DMS79 treated with DMSO at 0.1 percent for 48 hours (cell line): Measurements from ENCODE around the gene PSKH1.

Source experiments
- DNase-seq: peaks from one replicate; lab custom pipeline; 2025; lab: John Stamatoyannopoulos, UW

The PSKH1 gene

DNA sequence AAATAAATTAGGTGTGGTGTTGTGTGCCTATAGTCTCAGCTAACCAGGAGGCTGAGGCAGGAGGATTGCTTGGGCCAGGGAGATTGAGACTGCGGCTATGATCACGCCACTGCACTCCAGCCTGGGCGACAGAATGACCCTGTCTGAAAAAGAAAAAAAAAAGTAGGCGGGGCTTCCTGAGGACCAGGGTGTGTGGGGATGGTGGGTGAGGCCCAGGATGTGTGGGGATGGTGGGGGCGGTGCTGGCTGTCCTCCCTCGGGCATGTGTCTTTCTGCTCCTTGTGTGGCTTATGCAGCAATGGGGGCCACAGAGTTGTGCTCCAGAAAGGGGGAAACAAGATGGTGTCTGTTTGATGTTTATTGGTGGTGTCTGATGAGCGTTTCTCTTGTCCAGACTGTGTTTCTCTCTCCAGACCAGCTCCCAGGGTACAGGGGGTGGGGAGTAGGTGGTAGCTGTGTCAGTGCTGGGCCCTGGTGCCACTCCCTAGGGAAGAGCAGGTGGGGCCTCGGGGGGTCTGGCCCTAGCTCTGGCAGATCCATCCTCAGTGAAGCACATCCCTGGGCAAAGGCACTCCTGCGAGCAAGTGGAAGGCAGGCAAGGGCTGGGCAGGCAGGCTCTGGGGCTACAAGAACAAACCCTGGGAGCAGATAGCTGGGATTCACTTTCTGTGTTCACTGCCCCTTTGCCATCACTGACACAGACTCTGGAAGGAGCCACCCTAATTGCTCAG is 48.6 kb downstream of the PSKH1 start:
- DNase-seq, result no peak

DNA sequence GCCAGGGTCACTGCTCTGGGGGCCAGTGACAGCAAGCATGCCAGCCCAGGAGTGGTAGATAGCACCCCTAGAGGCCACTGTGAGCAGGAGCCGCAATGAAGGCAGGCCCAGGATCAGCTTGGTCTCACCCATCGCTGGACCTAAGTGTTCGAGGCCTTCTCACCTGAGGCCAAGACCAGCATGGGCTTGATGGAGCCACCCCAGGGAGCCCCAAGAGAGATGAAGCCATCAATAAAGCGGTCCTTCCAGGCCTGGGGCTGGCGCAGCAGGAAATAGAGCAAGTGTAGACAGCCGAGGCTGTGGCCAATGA is 49.1 kb downstream of the PSKH1 start:
- DNase-seq, result no peak

DNA sequence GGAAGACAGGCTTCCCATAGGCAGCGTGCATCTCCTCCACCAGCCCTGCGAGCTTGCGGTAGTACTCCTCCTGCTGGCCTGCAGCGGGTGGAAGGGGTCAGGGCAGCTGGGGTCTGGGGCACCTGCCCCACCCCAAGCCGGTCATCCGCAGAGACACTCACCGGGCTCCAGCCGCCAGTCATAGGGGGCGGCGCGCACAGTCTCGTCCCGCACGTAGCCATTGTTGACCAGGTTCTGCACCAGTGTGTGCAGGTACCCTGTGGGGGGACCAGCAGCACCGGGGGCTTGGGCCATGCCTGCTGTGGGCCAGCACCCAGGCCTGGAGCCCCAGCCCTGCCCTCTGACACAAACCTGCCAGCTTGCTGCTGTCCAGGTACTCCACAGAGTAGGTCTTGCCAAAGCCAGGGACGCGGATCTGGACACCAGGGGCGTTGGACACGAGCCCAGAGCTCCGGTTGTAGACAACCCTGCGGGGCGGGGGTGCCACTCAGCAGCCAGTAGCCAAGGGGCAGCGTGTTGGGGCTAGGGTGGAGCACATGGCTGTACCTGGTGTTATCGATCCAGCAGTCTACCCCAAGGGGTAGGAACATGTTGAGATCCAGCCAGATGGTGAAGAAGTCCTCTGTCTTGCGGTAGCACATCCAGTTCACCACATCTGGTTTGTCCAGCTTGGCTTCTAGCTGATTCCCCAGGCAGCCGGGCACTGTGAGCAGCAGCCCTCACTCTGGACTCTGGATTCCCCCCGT is 49.6 kb downstream of the PSKH1 start:
- no peak for DNase-seq

DNA sequence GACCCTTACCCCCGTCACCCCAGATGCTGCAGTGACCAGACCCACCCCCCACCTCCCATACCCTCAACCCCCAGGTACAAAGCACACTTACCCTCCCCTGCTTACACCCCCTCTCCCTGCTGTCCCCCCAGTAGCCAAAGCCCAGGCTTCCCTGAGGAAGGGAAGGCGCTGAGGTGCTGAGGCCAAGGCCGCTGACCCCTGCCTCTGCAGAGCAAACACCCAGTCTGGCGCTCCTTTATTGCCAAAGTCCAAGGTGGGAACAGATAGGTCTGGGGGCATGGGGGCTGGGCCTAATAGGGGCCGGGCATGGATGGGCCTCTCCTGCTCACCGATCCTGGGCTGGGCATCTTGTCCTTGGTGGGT is 50.2 kb downstream of the PSKH1 start:
- no peak for DNase-seq

DNA sequence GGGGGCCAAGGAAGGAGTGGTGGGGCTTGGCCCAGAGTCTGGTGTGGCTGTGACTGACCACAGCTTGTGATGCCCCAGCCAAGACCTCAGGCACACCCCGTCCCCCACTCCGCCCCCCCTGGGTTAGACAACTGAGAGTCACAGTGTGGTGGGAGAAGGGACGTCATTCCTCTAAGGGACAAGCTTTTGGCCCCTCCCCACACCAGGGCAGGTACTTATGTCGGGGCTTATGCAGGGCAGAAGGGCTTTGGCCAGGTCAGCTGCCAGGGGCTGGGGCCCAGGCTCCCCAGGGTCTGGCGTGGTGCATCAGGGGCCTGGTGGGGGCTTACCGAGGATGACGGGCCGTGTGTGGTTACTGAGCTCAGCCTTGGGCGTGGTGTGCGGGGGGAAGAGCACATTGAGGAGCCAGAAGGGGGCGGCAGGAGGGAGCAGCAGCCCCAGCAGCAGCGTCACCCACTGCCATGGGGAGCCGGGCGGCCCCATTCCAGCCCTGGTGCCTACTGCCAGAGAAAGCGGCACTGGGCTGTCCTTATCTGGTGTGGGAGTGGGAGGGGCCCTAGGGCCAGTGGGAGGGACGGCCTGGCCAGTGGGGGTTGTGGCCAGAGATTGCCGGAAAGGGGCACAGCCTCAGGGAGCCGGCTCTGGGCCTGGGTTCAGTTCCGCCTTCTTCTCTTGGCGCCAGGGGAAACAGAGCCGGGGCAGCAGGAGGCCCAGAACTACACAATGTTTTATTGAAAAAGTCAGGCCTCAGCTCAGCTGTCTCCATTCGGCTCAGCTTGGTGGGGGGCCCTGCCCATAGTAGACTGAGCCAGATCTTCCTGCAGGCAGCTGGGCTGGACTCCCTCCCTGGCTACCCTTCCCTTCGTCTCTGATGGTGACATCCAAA is 50.8 kb downstream of the PSKH1 start, which contains the start of gene LCAT:
Gene LCAT, minus strand, starts transcription at position 502 of the 886 bp plus-strand sequence. Its CDS starts 19 bp downstream, at position 483.
- DNase-seq, result no peak

DNA sequence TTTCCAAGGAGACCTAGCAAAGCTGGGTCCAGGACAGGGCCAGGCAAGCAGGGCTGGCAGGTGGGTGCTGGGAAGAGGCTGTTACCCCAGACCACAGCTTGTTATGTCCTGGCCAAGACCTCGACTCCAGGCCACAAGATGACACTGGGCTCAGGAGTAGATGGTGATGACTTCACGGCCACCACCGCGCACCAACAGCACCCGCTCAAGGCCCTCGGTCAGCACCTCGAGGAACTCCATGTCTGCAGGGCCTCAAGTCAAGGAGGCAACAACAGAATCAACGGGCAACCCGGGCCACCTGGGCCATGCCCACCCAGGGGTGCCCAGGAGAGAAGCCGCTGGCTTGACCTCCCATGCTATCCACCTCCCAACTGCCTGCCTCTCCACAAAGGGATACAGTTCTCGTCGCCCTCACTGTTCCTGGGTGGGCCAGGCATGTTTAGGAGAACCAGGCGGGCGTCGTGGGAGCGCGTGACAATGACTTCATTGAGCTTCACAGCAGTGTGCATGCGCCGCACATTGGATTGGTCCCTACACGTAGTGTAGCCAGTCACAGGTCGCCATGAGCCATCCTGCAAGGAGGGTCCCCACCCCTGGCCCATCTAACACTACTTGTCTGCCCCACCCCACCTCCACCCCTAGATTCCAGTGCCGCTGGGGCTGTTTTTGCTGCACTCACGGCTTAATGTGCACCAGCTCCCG is 51.8 kb downstream of the PSKH1 start:
- no peak for DNase-seq

DNA sequence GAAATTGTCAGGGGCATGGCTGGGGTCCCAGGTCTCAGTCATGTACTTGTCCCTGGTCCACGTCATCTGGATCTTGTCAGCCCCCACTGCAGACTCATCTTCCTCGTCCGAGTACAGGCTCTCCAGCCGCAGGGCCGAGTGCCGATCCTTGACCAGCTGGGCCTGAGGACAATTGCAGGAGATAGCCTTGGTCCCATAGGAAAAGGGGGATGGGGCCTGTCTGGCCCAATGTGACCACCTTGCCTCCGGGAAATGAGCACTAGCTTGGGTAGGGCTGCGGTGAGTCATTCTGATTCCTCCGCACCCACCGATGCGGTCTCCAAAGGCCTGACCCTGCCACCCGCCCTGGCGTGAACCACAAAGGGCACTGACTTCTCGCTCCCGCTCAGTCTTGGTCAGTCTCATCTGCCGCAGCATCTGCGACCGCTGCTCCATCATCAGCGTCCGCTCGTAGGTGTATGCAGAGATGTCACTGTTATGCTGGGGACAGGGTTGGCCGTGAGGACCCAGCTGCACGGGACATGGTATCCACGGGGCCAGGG is 52.4 kb downstream of the PSKH1 start:
- no peak for DNase-seq

DNA sequence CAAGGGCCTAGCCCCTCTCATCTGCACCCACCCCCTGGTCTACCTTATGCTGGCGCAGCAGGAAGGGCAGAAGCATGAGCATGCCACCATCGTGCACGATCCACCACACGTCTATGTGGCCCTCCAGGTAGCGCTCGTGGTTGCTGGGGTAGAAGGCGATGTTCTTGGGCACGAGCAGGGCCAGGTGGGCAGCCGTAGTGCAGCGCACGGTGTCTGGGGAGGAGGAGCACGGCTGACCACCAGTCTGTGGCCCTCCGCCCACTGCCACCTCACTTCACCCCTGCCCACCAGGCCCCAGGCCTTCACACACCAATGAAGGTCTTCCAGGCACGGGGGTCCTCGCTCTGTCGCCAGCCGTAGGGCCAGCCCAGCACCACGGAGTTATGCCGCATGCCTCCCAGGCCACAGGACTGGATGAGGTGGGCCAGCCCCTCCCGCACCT is 53.1 kb downstream of the PSKH1 start:
- DNase-seq, result no peak

DNA sequence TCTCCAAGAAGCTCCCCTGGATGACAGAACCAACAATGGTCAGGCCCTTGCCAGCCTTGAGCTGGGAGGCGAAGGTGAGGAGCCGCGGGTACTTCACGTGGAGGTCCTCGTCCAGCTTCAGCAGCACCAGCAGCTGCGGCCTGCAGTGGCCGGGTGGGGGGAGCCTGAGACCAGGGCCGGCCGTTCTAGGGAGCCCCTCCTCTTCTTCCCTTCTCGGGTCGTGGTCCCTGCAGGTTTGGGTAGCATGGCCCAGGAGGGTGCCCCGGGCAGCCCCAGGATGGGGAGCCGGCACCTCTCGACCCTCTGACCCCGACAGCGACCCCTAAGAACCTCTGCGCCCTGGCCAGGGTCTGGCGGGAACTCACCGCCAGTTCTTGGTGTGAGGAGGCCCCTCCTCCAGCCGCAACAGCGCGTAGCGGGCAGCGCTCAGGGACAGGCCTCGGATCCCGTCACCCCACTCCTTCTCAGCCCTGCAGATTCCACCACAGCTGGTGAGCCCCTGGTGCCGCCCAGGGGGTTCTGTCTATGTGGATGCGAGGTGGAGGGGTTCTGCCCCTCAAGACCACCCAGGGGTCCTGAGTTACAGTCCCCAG is 54.0 kb downstream of the PSKH1 start:
- DNase-seq, result no peak

DNA sequence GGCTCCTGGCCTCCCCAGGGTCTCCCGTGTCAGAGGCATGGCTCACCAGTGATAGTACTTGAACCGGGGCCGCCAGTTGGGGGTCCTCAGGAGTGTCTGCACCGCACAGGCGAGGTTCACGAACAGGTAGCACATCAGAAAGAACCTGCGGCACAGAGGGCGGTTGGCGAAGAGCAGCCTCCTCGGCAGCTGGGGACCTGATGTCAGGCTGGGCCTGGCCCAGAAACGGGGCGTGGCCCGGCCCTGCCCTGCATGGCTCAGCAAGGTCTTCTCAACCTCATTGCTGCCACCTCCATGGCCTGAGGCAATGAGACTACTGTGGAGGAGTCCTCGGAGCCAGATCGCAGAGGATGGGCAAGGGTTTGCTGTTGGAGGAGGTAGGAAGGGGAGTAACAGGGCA is 55.0 kb downstream of the PSKH1 start:
- DNase-seq, result no peak

DNA sequence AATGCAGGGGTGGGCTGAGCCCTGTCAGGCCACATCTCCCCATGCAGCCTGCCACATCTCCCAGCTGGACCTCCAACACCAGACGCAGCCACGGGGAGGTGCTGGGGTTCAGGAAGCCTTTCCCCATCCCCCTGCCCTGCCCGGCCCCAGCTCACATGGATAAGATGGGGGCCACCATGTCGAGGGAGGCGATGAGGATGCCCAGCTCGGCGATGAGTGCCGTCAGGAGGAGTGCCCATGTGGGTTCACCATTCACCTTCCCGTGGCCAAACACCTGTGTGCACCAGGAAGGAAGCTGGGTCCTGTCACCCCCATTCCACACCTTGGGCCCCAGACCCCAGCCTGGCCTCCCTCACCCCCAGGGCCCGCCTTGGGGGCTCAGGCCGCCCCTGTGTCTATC is 56.6 kb downstream of the PSKH1 start:
- DNase-seq, result no peak

DNA sequence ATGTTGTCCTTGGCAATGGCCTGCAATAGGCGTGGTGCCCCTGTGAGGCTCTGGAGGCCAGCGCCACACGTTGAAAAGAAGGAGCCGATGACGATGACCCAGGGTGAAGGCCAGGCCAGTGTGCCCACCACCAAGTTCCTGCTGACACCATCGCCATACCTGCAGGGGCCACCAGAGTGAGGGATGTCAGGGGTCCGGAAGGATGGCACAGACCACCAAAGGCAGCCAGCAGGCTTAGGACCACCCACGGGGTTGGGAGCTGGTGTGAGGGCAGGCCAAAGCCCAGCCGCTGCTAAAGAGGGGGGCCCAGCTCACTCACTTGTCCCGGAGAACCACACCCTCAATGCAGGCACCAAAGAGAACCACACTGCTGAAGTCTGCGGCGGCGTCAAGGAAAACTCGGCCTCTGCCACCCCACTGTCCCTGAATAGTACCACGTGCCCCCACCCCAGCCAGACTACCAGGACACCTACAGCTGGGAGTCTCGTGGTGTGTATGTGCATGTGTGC is 57.3 kb downstream of the PSKH1 start:
- no peak for DNase-seq

DNA sequence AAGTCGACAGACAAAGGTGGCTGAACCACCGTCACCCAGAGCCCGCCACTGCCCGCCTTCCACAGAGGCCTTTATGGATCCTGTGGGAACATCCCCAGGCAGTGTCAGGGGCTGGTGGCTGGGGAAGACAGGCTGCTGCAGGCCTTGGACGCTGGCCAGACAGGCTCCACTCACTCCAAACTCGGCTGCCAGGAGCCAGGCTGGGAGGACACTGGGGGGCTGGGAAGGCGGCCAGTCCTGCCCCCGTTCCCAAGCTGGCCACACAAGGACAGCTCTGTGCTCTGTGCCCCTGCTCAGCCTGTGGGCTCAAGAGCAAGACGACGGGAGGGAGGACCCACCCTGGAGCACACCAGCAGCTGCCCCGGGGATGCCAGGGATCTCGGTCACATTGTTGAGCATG is 58.4 kb downstream of the PSKH1 start:
- peak; percentile 26 for DNase-seq

DNA sequence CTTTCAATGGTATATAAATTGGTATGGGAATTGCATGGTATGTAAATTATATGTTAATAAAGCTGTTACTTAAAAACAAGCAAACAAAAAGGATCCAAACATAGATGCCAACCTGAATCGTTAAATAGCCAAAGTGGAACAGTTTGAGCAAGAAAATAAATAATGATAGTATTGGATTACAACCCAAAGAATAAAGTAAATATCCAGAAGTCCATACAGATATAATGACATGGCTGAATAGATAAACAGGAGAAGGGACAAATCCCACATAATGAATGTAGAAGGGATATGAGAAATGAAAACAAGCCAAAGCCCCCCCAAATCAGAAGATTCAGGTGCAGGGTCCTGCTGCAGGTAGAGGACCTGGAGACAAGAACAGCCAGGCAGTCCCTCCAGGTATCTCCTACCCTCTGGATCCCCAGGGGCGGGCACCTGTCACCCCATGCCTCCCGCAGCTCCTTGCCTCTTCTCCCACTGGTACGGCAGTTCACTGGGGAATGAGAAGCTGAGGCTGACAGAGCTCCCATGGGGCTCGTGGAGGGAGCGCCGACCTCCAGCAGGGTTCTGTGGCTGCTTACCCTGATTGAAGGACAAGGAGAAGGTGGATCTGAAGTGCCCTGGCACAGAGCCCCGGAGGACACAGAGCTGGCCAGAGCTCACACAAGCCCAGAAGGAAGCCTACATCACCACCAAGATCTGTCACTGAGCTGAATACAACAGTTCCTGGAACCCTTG is 60.8 kb downstream of the PSKH1 start:
- DNase-seq, result no peak

DNA sequence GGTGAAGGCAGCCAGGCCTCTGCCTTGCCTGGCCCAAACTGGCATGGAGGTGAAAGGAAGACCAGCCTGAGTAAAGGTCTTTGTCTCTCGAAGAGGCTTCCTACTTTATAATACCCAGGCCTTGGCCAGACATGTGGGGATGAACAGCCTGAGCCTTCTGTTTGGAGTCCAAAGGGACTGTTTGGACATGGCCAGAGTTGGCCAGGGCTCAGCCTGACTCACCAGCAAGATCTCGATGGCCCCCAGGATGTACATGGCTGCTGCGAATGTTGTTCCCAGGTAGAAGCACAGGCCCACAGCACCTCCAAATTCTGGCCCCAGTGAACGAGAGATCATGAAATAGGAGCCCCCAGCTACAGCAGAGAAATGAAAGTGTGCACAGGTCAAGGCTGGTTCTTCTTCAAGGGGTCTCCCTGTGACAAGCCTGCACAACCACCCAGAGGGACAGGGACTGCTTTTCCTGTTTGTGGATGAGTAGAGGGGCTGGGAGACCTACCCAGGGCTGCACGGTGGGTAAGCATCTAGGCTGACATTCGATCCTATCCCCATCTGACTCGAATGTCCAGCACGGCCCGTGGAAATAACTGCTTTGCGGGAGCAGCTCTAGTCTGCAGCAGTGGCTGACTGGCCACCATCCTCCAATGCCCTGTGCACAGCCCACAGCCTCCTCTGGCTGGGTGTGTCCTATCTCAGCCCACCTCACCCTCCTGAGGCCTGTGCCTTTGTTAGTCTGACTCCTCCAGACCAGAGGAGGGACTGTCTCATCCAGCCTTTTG is 61.6 kb downstream of the PSKH1 start:
- DNase-seq, result no peak

DNA sequence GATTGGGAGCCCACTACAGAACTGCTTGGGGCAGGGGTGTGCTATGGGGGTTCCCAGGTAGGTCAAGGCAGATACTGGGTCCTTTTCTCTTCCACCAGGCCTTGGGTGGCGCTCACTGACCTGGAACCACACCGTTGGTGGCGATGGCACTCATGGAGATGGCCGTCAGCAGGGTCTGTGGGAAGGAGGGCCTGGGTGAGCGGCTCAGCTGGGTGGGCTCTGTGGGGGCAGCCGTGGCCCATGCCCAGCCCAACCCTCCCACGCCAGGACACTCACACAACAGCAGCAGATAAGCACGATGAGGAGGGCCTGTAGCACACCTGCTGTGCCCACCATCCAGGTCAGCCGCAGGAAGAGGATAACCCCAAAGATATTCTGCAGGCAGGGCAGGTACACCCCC is 64.6 kb downstream of the PSKH1 start:
- no peak for DNase-seq

DNA sequence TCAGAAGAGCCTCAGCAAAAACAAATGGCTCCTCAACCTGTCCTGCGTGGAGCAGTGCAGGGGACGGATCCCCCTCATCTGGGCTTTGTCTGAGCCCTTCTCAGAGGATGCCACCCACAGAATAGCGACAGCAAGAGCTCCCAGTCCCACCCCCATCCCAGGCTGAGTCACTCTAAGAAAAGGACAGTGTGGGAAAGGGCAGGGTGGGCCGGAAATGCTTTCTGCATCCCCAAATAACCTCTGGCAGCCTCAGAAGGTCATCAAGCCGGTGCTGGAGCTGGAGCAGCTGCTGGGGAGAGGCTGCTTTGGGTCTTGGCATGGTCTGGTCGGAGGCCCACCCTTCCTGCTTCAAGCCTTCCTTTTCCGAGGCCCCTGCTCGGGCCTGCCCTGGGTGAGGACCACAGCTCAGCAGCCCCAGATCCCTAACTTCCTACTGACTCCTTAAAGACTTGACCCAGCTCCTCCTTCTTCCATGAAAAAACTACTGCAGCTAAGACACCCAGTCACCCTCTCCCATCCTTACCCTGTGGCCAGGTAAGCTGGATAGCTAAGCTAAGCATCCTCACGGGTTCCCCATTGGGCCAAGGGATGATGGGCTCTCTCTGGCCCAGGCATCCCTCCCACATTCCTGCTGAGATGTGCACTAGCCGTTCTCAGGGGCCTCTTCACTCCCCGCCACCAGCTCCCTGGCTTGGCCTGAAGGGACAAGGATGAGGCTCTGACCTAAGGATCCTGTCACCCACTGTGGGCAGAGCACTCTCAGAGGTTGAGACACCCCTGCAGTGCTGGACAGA is 66.7 kb downstream of the PSKH1 start:
- DNase-seq, result no peak

DNA sequence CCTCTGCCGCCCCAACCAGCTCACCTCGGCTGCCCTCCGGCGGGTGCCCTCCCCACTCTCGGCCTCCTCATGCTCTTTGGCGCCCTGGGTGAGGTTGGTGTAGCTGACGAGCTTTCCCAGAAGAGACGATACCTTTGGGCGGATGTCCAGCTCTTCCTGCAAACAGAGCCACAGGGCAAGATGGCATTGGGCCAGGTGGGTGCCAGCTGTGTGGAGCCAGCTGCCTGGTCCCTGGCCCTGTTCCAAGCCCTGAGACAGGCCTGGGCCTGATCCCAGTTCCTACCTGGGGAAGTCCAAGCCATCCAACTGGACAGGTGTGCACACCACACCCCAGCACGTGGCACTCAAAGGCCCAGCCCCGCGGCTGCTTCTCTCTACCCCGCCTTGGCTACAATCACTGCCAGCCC is 68.5 kb downstream of the PSKH1 start:
- DNase-seq, result peak; percentile 88

DNA sequence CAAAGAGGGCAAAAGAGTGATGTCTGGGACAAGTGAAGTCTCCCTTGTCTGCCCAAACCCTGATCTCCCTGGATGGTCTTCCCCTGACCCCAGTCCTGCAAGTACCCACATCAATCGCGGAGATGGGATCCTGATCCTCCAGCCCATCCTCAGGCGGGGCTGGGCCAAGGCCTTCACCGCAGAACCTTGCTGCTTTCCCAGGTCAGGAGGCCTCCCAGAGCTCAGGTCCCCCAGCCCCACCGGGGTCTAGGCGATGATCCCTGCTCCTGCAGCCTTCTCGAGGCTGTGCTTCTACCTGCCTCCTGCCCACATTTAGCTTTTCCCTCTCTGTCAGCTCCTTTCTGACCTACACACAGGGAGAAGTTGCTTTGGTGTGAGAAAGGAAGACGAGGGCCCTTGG is 69.1 kb downstream of the PSKH1 start:
- DNase-seq, result no peak
